NOMO-1 treated with DMSO at 0.1 percent for 48 hours (cell line): ENCODE measurements around the gene PMM1.
A peak's percentile ranks its signal among the peaks of the same experiment; 100 is the strongest.
"Not testable (repeated sequence)": the region's sequence is repeated elsewhere in the genome, so short reads cannot be mapped to it uniquely, and the experiment has no call there.

Source experiments
- DNase-seq: peaks from one replicate; lab custom pipeline; 2025; ENCODE audit not compliant: unreplicated experiment; lab: John Stamatoyannopoulos, UW

PMM1 gene

DNA sequence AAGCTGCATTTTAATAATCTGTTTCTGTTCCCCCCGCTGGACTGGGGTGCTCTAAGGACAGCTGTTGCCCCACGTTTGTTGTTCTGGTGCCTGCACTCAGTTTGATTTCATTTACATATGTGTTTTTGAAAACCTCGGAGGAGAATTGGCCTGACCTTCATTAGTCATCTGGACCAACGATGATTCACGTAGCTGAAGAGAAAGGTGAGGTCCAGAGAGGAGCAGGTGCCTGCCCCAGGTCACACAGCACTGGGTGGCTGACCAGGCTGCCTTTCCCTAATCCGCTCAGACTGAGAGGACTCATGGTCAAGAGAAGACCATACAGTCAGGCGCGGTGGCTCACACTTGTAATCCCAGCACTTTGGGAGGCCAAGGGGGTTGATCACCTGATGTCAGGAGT, 25.1 kb downstream of the PMM1 start:
- no peak for DNase-seq

DNA sequence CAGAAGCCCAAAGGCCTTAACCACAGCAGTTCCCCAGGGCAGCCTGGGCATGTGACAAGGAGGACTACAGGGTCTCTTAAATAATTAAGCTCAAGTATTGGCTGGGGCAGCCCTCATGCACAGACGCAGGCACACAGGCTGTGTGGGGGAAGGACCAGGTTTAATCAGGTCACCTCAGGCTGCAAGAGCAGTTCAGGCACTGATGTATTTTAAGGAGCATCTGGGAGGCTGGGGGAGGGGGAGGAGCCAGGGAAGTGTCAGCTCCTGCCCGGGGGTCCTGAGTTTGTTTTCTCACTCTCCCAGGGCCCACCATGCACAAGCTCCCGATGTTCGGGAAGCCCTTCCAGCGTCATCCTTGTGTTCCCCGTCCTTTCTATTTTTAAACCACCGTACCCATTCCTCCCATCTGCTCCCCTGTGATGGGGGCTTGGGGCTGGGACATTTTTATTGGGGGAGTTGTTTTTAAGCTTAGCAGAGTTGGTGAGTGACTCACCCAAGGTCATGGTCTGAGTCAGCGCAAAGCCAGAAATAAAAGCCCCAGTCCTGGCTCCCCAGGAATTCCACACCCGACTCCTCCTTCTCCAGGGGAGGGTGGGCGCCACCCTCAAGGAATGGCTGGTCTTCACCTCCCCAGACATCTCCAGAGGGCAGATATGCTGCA, 26.5 kb downstream of the PMM1 start:
- no peak for DNase-seq

DNA sequence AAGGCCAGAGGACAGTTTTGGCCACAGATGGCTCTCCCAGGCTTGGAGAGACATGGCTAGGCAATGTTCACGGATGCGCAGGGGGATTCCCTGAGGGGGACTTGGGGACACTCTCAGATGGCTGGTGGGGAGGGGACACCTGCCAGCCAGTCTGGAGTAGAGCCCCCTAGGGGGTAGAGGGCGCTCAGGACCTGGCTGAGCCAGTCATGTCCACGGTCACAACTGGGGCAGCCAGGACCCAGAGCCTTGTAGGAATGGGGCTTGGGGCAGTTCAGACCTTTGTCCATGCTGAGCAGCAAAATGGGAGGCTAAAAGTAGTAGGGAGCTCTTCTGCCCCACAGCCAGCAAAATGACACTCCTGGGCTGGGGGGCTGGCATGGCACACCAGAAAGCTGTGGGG, 27.2 kb downstream of the PMM1 start:
- no peak for DNase-seq

DNA sequence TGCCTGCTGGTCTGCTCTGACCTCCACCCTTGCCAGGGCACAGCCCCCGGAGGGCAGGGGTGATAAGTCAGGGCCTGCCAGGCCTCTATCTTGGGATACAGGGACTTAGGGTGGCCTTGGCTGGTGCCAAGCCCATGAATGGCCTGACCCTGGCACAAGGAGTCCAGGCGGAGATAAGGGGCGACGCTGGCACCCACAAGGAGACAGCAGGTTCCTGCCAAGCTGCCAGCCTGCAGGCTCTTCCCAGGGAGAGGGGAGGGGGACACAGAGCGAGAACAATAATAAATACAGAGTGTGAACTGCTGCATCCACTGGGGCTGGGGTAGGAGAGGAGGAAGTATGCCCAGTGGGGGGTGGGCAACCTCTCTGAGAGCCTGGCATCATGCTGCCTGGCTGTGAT, 27.9 kb downstream of the PMM1 start:
- no peak for DNase-seq

DNA sequence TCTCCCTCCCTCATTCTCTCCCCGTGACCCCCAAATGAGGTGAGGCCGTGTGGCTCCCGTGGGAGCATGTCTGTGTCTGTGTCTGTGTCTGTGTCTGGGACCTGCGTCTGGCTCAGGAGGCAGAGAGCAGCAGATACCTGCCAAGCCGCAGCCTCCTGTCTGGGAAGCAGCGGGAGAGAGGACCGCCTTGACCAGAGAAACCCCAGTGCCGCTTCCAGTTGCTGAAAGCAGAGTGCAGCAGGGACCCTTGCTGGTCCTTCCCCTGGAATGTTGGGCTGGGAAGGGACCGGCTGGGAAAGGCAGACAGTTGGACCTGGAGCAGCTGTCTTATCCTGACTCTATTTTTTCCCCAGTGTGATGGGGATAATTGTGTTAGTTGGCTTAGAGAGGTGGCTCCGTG, 28.3 kb downstream of the PMM1 start:
- DNase-seq: no peak

DNA sequence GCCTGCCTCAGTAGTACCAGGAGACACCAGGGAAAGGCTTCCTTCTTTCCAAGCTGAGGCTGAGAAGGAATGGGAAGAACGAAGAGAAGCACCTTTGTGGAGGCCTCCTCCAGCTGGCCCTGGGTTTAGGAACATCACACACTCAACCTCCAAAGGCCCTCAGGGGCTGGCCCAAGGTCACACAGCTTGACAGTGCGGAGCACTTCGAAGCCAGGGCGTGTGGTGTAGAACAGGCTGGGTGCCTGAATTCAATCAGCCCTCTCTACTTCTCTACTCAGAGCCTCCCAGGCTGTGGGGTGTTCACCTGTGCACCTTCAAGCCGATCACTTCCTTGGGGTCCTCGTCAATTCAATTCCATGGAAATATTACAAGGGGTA, 29.6 kb downstream of the PMM1 start:
- DNase-seq: no peak

DNA sequence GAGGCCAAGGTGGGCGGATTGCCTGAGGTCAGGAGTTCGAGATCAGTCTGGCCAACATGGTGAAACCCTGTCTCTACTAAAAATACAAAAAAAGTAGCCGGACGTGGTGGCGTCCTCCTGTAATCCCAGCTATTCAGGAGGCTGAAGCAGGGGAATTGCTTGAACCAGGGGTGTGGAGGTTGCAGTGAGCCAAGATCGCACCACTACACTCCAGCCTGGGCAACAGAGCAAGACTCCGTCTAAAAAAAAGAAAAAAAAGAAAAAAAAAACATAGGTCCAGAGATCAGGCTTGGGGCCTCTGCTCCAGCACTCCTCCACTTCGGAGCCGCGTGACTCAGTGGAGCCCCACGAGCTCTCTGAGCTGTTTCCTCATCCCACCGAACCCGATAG, 31.4 kb downstream of the PMM1 start:
- DNase-seq: not testable (repeated sequence)

DNA sequence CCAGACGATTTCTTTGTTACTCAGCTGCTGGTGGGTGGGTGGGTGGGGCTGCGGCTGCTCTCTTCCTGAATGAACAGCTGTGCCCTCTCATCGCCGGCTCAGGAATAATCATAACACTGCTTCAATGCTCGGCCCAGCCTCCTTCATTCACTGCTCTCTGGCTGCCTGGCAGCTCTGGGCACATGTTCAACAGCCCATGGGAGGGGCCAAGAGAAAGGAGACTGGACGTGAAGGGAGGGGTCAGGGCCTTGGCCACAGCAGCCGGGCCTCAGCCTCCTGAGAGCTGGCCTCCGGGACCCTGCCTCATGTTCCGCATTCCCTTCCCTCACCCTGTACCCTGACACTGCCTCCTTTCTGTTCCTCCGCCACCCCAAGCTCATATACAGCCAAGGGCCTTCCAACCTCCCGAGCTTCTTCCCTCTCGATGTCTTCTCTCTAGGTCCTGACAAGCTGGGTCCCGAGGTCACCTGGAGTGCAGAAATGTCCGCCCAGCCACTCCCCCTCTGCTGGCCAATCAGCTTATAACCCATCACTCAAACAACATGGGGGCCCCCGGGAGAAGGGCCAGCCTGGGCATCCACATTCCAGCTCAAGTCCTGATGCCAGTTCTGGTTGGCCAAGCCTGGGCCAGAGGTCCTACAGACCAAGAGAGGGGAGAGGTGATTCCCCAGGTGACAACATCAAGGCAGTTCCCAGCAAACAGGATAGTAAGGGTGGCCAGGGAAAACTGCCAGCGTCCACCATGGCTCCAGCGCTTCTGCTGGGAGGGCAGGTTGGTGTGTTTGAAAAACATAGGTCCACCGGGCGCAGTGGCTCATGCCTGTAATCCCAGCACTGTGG, 32.0 kb downstream of the PMM1 start:
- no peak for DNase-seq

DNA sequence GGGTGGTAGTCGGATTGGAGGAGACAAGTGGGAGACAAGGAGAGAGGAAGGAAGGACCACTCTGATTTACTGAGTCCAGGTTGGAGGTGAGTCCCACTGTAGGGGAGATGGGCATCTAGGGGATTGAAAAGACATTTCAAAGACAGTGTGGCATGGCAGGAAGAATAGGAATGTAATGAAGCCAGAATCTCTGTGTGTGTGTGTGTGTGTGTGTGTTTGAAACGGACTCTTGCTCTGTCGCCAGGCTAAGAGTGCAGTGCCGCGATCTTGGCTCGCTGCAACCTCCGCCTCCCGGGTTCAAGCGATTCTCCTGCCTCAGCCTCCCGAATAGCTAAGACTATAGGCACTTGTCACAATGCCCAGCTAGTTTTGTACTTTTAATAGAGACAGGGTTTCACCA, 33.1 kb downstream of the PMM1 start:
- DNase-seq: no peak

DNA sequence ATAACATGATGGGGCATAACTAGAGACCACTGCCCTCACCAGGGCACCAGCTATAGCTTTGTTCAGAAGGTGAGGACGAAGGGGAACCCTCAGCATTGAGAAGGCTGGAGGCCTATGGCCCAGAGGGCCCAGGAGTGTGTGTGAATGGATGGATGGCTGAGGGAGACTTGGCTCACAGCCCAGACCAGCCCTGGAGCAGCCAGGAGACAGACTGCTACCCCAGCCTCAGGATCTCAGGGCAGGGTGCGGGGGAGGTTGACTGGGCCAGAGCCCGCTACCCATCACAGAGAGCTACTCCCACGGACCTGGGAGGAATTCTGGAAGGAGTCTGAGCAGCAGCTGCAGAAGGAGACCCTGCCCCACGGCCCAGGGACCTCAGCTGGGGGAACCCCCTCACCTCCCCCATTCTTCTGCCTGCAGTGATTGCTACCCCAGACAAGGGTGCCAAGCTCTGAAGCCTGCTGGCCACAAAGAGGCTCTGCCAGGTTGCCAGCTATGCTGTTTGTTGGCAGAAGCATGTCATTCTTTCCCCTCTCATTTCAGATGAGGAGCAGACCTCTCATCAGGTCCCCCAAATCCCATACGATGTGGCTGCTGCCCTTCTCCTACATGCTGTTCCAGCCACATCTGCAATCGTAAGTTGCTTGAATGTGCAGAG, 34.2 kb downstream of the PMM1 start:
- no peak for DNase-seq

DNA sequence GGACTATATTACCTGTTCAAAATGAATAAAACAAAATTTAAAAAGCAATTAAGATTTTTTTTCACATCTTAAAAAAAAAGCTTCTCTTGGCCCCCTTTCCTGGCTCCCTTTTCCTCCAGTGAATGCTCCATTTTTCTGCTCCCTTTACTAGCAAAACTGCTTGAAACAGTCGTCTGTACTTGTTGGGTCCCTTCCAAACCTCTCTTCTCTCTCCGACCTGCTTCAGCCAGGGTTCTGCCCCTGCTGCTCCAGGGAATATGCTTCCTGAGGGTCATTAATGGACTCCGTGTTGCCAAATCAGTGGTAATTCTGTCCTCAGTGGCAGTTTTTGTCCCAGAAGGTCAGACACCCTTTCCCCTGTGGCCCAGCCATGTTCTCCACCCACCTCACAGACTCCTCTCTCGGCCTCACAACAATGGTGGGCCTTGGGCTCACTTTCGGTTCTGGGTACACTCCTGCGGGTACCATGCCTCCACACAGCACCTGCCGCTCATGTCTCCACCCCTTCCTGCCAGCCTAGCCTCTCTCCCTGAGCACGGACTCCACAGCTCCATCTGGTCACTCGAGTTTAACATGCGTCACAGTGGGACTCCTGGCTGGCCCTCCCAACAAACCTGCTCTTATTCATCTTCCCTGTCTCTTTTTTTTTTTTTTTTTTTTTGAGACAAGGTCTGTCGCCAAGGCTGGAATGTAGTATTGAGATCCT, 37.6 kb downstream of the PMM1 start:
- no peak for DNase-seq

DNA sequence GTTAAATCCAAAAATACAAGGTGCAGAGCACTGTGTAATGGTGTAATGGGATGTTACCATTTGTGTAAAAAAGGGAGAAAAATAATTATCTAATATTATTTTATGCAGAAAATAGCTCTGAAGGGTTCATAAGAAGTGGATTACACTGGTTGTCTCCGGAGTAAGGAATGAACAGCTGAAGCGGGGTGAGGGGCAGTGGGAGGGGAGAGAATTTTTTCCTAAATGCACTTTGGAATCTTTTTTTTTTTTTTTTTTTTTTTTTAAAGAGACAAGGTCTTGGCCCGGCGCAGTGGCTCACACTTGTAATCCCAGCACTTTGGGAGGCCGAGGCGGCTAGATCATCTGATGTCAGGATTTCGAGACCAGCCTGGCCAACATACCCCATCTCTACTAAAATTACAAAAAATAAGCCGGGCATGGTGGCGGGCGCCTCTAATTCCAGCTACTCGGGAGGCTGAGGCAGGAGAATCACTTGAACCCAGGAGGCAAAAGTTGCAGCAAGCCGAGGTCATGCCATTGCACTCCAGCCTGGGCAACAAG, 38.6 kb downstream of the PMM1 start:
- no peak for DNase-seq

DNA sequence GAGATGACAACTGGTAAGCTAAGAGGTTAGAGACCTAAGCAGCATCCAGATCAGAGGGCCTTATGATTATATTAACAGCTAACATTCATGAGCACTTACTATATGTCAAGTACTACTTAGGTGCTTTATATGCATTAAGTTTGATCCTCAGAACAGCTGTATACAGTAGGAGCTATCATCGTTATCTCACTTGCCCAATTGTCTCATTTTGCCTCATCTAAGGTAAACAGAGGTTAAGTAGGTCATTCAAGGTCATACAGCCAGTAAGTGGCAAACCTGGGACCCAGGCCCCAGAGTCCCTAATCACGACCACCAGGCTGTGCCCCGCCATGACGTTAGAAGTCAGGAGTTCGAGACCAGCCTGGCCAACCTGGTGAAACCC, 40.8 kb downstream of the PMM1 start:
- DNase-seq: no peak

DNA sequence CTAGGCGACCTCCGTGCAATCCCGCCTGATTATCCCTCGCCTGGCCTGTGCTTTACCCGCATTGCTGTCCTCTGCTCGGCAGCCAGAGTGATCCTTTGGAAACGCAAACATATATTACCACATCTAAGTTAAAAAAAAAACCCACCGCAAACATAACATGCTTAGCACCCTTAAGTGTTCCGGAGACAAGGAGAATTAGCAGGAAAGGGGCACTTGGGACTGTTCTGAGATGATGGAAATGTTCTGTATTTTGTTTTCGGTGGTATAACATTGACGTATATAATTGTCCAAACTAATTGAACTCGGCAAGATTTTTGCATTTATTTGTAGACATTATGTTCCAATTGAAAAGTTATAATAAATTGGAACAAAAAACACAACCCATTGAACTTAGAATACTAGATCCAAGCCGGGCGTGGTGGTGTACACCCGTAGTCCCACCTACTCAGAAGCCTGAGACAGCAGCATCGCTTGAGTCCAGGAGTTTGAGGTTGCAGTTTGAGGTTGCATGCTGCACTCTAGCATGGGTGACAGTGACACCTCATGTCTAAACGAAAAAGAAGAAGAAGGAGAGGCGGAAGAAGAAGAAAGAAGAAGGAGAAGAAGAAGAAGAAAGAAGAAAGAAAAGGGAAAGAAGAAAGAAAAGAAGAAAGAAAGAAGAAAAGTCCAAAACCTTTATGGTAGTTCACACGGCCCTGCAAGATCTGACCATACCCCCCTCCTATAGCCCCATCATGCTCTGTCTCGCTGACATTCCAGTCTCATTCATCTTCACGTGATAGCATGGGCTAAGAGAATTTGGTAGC, 44.8 kb downstream of the PMM1 start:
- no peak for DNase-seq

DNA sequence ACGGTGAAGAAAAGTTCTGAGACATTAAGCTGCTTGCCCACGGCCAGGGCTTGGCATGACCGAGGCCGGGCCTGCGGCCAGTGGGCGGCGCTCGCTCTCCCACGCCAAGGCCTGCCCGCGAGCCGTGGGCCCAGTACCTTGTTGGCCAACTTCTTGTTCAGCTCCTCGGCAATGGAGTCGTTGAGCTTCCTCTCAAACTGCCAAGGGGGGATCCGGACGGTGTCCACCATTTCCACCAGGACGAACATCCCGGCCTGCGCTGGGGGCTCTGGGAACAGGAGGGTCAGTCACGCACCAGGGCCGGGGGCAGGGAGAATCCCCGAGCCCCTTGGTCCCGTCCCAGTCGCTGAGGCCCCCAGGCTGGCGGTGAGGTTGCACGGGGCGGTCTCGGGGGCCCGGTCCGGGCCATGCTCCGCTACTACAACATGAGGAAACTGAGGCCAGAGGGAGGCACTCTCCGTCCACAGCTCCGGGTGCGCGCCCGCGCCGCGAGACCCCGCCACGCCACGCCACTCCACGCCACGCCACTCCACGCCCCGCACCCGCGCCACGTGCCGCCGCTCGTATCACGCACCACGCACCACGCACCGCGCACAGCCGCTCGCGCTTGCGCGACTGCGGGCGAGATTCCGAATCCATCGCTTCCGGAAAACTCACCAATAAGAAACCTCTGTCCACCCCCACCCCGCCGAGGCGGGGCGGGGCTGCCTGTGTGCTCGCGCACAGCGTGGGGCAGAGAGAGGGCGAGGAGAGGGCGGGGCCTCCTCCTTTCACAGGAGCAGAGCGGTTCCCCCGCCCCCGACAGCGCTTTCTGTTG, 45.6 kb downstream of the PMM1 start, which contains the start of gene POLR3H:
Gene POLR3H, minus strand, starts transcription at position 617 of the 817 bp plus-strand sequence. Its CDS starts 369 bp downstream, at position 248.
- DNase-seq: peak; percentile 96

DNA sequence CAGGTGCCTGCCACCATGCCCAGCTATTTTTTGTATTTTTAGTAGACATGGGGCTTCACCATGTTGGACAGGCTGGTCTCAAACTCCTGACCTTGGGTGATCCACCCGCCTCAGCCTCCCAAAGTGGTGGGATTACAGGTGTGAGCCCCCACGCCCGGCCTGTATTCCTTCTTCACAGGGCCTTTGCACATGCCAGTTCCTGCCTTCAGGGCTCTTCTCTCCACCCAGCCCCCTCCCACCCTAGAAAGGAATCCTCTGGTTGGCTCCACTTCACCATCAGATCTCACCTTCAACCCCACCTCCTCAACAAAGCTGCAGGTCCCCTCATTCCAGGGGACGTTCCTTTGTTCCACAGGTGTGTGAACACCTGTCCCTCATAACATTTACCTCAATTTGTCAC, 47.4 kb downstream of the PMM1 start:
- no peak for DNase-seq

DNA sequence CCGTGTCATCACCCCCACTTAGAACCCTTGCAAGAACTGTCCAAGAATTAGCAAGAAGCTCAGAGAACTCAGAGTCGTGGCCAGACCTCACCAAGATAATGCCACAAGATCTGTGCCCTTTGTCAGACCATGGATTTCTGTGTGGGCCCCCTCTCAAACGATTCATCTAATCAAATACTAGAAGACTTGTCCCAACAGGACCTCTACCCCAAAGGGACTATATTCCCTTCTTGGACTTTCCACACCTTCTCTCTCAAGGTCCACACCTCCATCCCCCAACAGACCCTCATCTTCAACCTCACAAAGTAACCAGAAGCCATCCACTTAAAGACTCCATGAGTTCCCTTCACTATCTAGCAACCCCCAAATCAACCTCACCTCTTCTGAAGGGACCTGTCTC, 48.2 kb downstream of the PMM1 start:
- DNase-seq: no peak

DNA sequence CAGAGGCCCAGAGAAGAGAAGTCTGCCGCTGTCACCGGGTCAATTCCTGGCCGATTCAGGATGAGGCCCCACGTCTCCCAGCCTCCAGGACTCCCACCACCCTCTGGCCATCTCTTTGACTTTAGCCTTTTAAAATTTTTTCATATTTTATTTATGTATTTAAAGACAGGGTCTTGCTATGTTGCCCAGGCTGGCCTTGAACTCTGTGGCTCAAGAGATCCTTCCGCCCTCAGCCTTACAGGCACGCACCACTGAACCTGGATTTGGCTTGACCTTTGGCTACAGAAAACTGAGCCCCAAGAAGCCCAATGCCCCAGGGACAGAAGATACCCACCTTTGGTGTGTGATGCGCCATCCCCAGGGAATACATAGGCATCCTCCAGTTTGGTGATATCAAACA, 49.3 kb downstream of the PMM1 start:
- DNase-seq: no peak

DNA sequence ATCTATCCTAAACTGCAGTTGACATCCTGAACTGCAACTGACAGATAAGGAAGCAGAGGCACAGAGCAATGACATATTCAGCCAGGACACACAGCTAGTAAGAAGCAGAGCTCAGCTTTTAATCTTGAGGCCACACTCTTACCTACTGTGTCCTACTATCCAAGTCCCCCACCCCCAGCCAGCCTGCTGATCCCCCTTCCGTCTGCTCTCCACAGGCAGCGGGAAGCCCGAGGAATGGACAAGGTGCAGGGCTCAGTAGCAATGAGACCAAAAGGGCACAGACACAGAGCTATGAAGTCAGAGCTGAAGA, 49.7 kb downstream of the PMM1 start:
- DNase-seq: no peak
